GM18867 (cell line): ENCODE data around the gene DENND4A.
"Not testable (repeated sequence)": the region's sequence is repeated elsewhere in the genome, so short reads cannot be mapped to it uniquely, and the experiment has no call there.

Experiments used
- ATAC-seq: cut with Tn5 transposase; IDR thresholded peaks from one replicate; pipeline ENCODE4 v1.9.1; 2021; ENCODE audit warnings: mild to moderate bottlenecking, moderate library complexity; ENCODE audit not compliant: unreplicated experiment

The DENND4A gene

GRCh38 chr15:65789759-65790425 lies 2.2 kb downstream of the DENND4A start:
- ATAC-seq: no peak

- ATAC-seq: no peak
Measured at GRCh38 chr15:65789105-65789504, 3.0 kb downstream of the DENND4A start.

- no peak for ATAC-seq
Measured at GRCh38 chr15:65787260-65787659, 4.8 kb downstream of the DENND4A start.

GRCh38 chr15:65785151-65785550 lies 6.9 kb downstream of the DENND4A start:
- ATAC-seq: no peak

- ATAC-seq: no peak
Measured at GRCh38 chr15:65783872-65784271, 8.2 kb downstream of the DENND4A start.

- no peak for ATAC-seq
Measured at GRCh38 chr15:65782096-65782495, 10.0 kb downstream of the DENND4A start.

GRCh38 chr15:65778701-65779100 lies 13.4 kb downstream of the DENND4A start:
- ATAC-seq: not testable (repeated sequence)

GRCh38 chr15:65778269-65778668 lies 13.8 kb downstream of the DENND4A start:
- ATAC-seq: no peak

GRCh38 chr15:65777843-65778242 lies 14.2 kb downstream of the DENND4A start:
- no peak for ATAC-seq

GRCh38 chr15:65777053-65777452 lies 15.0 kb downstream of the DENND4A start:
- no peak for ATAC-seq

- ATAC-seq: peak; percentile 52
Measured at GRCh38 chr15:65773386-65774111, 18.5 kb downstream of the DENND4A start.

- no peak for ATAC-seq
Measured at GRCh38 chr15:65772930-65773329, 19.2 kb downstream of the DENND4A start.

GRCh38 chr15:65771870-65772269 lies 20.2 kb downstream of the DENND4A start:
- ATAC-seq: no peak

GRCh38 chr15:65769482-65769881 lies 22.6 kb downstream of the DENND4A start:
- ATAC-seq: no peak

- no peak for ATAC-seq
Measured at GRCh38 chr15:65767895-65768294, 24.2 kb downstream of the DENND4A start.

- no peak for ATAC-seq
Measured at GRCh38 chr15:65767264-65767595, 24.9 kb downstream of the DENND4A start.

GRCh38 chr15:65766422-65767263 lies 25.4 kb downstream of the DENND4A start:
- no peak for ATAC-seq

GRCh38 chr15:65765106-65765505 lies 27.0 kb downstream of the DENND4A start:
- ATAC-seq: no peak

- no peak for ATAC-seq
Measured at GRCh38 chr15:65762914-65763787, 28.9 kb downstream of the DENND4A start.

GRCh38 chr15:65762399-65762798 lies 29.7 kb downstream of the DENND4A start:
- ATAC-seq: no peak
